Measurements from ENCODE around the gene CNTFR.

Gene CNTFR

DNA sequence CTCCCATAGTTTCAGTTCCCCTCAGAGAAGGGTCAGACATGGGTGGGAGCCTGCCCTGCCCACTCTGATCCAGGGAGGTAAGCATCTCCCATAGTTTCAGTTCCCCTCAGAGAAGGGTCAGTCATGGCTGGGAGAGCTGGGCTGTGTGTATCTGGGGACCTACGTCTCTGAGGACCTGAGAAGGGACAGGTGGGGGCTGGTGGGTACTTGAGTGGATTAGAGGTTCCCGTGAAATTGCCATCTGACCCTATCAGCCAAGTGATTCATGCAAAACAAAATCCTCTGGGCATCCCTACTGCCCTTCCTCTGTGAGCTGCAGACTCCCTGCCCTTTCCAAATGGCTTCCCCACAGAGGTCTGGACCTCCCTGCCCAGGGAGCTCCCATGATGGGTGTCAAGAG, 70.6 kb downstream of the CNTFR start:
- no peak overlapping the region for H3K4me3 ChIP-seq (ENCODE audit: low read depth, low read length)
- H3K36me3 ChIP-seq (replicated peaks): no peaks in the 10 kb centered on the region
- DNase-seq: no peak
- TF ChIP-seq, protein P1, sequence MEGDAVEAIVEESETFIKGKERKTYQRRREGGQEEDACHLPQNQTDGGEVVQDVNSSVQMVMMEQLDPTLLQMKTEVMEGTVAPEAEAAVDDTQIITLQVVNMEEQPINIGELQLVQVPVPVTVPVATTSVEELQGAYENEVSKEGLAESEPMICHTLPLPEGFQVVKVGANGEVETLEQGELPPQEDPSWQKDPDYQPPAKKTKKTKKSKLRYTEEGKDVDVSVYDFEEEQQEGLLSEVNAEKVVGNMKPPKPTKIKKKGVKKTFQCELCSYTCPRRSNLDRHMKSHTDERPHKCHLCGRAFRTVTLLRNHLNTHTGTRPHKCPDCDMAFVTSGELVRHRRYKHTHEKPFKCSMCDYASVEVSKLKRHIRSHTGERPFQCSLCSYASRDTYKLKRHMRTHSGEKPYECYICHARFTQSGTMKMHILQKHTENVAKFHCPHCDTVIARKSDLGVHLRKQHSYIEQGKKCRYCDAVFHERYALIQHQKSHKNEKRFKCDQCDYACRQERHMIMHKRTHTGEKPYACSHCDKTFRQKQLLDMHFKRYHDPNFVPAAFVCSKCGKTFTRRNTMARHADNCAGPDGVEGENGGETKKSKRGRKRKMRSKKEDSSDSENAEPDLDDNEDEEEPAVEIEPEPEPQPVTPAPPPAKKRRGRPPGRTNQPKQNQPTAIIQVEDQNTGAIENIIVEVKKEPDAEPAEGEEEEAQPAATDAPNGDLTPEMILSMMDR (IDR thresholded peaks at IDR 0.05; ENCODE audit: low read depth, low read length, missing control alignments): no peak
- H3K27me3 ChIP-seq (replicated peaks): peaks cover 6% of the 10 kb centered on the region
- no peak overlapping the region for H3K27ac ChIP-seq
- in situ Hi-C loops (cut with HindIII; ENCODE audit: low pct_ligation_motif_present, low sequenced_read_pairs): no loop called here

DNA sequence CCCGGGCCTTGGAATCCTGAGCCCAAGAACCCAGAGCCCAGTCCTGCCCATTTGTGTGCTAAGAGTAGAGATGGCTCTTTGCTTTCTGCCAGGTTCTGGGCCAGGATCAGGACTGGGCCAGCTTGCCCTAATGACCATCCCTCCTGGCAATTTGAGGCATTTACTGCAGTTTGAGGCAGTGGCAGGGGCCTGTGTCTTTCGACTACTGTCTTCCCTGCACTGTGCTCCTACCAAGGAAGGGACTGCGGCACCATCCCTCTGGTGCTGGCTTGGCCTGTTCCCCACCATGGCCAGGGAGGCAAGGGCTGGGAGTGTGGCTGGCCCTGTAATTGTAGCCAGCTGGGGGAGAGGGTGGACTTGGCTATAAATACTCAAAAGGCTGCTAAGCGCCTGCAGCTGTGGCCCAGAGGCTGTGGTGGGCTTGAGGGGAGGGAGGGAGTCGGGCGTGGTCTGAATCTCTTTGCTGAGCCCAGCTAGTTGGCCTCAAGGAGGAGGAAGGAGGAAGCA, 71.4 kb downstream of the CNTFR start:
- Histone ChIP-seq H3K36me3 (replicated peaks) (no peaks in the 10 kb centered on the region), H3K4me3 (ENCODE audit: low read depth, low read length) (no peak overlapping the region), H3K27ac (no peak overlapping the region), H3K27me3 (replicated peaks) (peaks cover 6% of the 10 kb centered on the region)
- in situ Hi-C loops (cut with HindIII; ENCODE audit: low pct_ligation_motif_present, low sequenced_read_pairs): no loop called here
- TF ChIP-seq, protein P1 (IDR thresholded peaks at IDR 0.05; ENCODE audit: low read depth, low read length, missing control alignments): no peak
- DNase-seq: no peak

DNA sequence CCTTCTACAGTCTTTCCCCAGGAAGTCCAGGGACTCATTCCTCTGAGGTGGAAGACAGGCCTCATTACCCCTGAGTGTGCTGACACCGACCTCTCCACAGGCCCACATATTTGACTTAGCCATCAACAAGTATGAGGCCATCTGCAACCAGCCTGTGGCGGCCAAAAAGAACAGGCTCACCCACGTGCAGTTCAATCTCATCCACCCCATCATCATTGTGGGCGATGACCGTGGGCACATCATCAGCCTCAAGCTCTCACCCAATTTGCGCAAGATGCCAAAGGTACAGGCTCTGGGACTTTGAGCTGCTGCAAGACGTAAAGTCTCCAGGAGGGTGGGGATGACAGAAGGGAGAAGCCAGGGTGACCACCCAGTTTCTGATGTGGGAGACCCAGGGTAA, 72.3 kb downstream of the CNTFR start:
- TF ChIP-seq, protein P1 (IDR thresholded peaks at IDR 0.05; ENCODE audit: low read depth, low read length, missing control alignments): no peak
- H3K36me3 ChIP-seq (replicated peaks): no peaks in the 10 kb centered on the region
- peaks cover 6% of the 10 kb centered on the region for H3K27me3 ChIP-seq (replicated peaks)
- no peak overlapping the region for H3K27ac ChIP-seq
- DNase-seq: no peak
- no peak overlapping the region for H3K4me3 ChIP-seq (ENCODE audit: low read depth, low read length)
- in situ Hi-C loops (cut with HindIII; ENCODE audit: low pct_ligation_motif_present, low sequenced_read_pairs): no loop called here

DNA sequence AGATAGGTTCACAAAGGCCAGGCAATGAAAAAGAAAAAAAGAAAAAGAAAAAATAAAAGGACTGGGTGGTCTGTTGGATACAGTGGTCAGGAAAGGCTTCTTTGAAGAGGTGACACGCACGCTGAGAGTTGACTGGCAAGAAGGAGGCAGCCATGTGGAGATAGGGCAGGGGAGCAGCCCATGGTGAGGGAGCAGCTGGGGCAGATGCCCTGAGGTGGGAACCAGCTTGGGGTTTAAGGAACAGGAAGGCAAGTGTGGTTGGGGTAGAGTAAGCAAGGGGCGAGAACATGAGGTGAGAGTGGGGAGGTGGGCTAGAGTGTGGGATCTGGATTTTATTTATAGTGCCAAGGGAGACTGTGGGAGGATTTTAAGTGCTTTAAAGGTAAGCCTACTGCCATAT, 73.6 kb downstream of the CNTFR start:
- in situ Hi-C loops (cut with HindIII; ENCODE audit: low pct_ligation_motif_present, low sequenced_read_pairs): no loop called here
- Histone ChIP-seq H3K36me3 (replicated peaks) (no peaks in the 10 kb centered on the region), H3K4me3 (ENCODE audit: low read depth, low read length) (no peak overlapping the region), H3K27ac (no peak overlapping the region), H3K27me3 (replicated peaks) (peaks cover 6% of the 10 kb centered on the region)
- TF ChIP-seq, protein P1 (IDR thresholded peaks at IDR 0.05; ENCODE audit: low read depth, low read length, missing control alignments): no peak
- no peak for DNase-seq

DNA sequence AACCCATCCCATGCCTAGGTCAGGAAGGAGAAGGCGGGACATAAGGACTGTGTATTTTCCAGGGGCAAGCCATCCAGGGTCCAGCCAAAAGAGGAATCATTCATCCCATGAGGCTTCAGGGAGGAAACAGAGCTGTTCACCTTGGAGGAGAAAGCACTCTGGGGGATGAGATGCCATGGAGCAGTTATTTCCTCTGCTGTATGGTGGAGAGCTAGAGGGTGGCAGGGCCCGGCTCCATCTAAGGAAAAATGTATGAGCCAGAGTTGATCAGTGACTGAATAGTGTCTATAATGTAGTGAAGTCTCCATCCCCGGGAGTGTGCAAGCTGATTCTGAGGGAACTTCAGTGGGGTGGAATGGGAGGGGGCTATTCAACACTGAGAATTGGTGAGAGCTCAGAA, 74.7 kb downstream of the CNTFR start:
- in situ Hi-C loops (cut with HindIII; ENCODE audit: low pct_ligation_motif_present, low sequenced_read_pairs): no loop called here
- H3K27ac ChIP-seq: no peak overlapping the region
- no peak overlapping the region for H3K4me3 ChIP-seq (ENCODE audit: low read depth, low read length)
- no peak for DNase-seq
- H3K36me3 ChIP-seq (replicated peaks): no peaks in the 10 kb centered on the region
- peaks cover 2% of the 10 kb centered on the region for H3K27me3 ChIP-seq (replicated peaks)
- TF ChIP-seq, protein P1 (IDR thresholded peaks at IDR 0.05; ENCODE audit: low read depth, low read length, missing control alignments): no peak

DNA sequence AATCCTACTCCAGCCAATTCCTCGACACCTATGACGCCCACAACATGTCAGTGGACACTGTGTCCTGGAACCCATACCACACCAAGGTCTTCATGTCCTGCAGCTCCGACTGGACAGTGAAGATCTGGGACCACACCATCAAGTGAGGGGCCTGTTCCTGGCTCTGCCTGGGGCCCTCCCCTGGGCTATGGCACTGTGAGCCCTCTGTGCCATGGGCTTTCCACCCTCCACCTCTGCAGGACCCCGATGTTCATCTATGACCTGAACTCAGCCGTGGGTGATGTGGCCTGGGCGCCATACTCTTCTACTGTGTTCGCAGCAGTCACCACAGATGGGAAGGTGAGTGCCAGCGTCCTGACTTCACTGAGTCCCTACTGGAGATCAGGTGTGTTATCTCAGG, 75.1 kb downstream of the CNTFR start:
- in situ Hi-C loops (cut with HindIII; ENCODE audit: low pct_ligation_motif_present, low sequenced_read_pairs): no loop called here
- no peak for DNase-seq
- TF ChIP-seq, protein P1 (IDR thresholded peaks at IDR 0.05; ENCODE audit: low read depth, low read length, missing control alignments): no peak
- Histone ChIP-seq H3K36me3 (replicated peaks) (no peaks in the 10 kb centered on the region), H3K4me3 (ENCODE audit: low read depth, low read length) (no peak overlapping the region), H3K27me3 (replicated peaks) (no peaks in the 10 kb centered on the region), H3K27ac (no peak overlapping the region)
